Measurements from ENCODE around the gene IDUA. TPM values are rescaled to one million over a fixed set of nuclear protein-coding genes. Genes with fewer than 3 reads are reported as not detected.

IDUA gene
- total and polyA plus RNA-seq, 4 donors = 7.5 to 66.5 (median 21.6) TPM

- DNase-seq (no peak), ATAC-seq (ENCODE audit: insufficient read depth, low FRiP score) (no peak)
- Histone ChIP-seq H3K36me3 (ENCODE audit: control insufficient read depth in 4 of 4, insufficient read depth in 4 of 4, low read length in 4 of 4) (peaks cover 0 to 18% (median 12%) of the 10 kb centered on the region in 4 donors), H3K27ac (ENCODE audit: low read depth in 1 of 2, low read length in 1 of 2) (no peak overlapping the region), H3K9ac (ENCODE audit: insufficient read depth in 1 of 2, low read length in 2 of 2) (no peak overlapping the region), H3K4me3 (no peak overlapping the region), H3K4me1 (ENCODE audit: control insufficient read depth in 5 of 5, insufficient read depth in 5 of 5, low read length in 5 of 5) (peaks cover 0 to 11% (median 0%) of the 10 kb centered on the region in 5 donors), H3K9me3 (ENCODE audit: control insufficient read depth in 4 of 4, insufficient read depth in 3 of 4, low read length in 3 of 4) (peaks cover 0 to 5% (median 0%) of the 10 kb centered on the region in 4 donors), H3K27me3 (ENCODE audit: control insufficient read depth in 3 of 3, insufficient read depth in 3 of 3, low read length in 2 of 3) (no peaks in the 10 kb centered on the region)
- WGBS, 2 donors = 92 to 94% methylated on average over 19 of the region's 19 CpGs
- TF ChIP-seq CTCF (IDR thresholded peaks at IDR 0.05; ENCODE audit: control extremely low read depth, extremely low read depth) = no peak
These were observed 34.7 kb downstream of the IDUA start for GRCh38 chr4:1021386-1022050.

GRCh38 chr4:1022051-1022738, 35.4 kb downstream of the IDUA start:
- H3K27ac ChIP-seq (ENCODE audit: low read depth in 1 of 2, low read length in 1 of 2) = no peak overlapping the region
- peaks cover 0 to 18% (median 12%) of the 10 kb centered on the region in 4 donors for H3K36me3 ChIP-seq (ENCODE audit: control insufficient read depth in 4 of 4, insufficient read depth in 4 of 4, low read length in 4 of 4)
- peaks cover 0 to 11% (median 0%) of the 10 kb centered on the region in 5 donors for H3K4me1 ChIP-seq (ENCODE audit: control insufficient read depth in 5 of 5, insufficient read depth in 5 of 5, low read length in 5 of 5)
- no peak for TF ChIP-seq CTCF (IDR thresholded peaks at IDR 0.05; ENCODE audit: control extremely low read depth, extremely low read depth)
- no peaks in the 10 kb centered on the region for H3K27me3 ChIP-seq (ENCODE audit: control insufficient read depth in 3 of 3, insufficient read depth in 3 of 3, low read length in 2 of 3)
- H3K9ac ChIP-seq (ENCODE audit: insufficient read depth in 1 of 2, low read length in 2 of 2) = no peak overlapping the region
- ATAC-seq (ENCODE audit: insufficient read depth, low FRiP score) (no peak), DNase-seq (no peak)
- peaks cover 0 to 5% (median 0%) of the 10 kb centered on the region in 4 donors for H3K9me3 ChIP-seq (ENCODE audit: control insufficient read depth in 4 of 4, insufficient read depth in 3 of 4, low read length in 3 of 4)
- H3K4me3 ChIP-seq = no peak overlapping the region
- WGBS, 2 donors = 96 to 97% methylated on average over 46 of the region's 46 CpGs

- WGBS, 2 donors = 91 to 93% methylated on average over 14 to 19 of the region's 19 CpGs
- DNase-seq (no peak), ATAC-seq (ENCODE audit: insufficient read depth, low FRiP score) (no peak)
- Histone ChIP-seq H3K27me3 (ENCODE audit: control insufficient read depth in 3 of 3, insufficient read depth in 3 of 3, low read length in 2 of 3) (no peaks in the 10 kb centered on the region), H3K9me3 (ENCODE audit: control insufficient read depth in 4 of 4, insufficient read depth in 3 of 4, low read length in 3 of 4) (peaks cover 0 to 5% (median 0%) of the 10 kb centered on the region in 4 donors), H3K4me3 (no peak overlapping the region), H3K27ac (ENCODE audit: low read depth in 1 of 2, low read length in 1 of 2) (no peak overlapping the region), H3K4me1 (ENCODE audit: control insufficient read depth in 5 of 5, insufficient read depth in 5 of 5, low read length in 5 of 5) (peaks cover 0 to 12% (median 2%) of the 10 kb centered on the region in 5 donors), H3K9ac (ENCODE audit: insufficient read depth in 1 of 2, low read length in 2 of 2) (no peak overlapping the region), H3K36me3 (ENCODE audit: control insufficient read depth in 4 of 4, insufficient read depth in 4 of 4, low read length in 4 of 4) (peaks cover 0 to 18% (median 12%) of the 10 kb centered on the region in 4 donors)
- TF ChIP-seq CTCF (IDR thresholded peaks at IDR 0.05; ENCODE audit: control extremely low read depth, extremely low read depth) = no peak
These were observed 35.9 kb downstream of the IDUA start for GRCh38 chr4:1022739-1023066.

Data from lung (tissue), 12 donors.